ENCODE measurements around the gene CLIP4. TPM values are rescaled to one million over a fixed set of nuclear protein-coding genes. Genes with fewer than 3 reads are reported as not detected.

Gene CLIP4
- total RNA-seq, 1 experiment from 2014 or later = 0.39 TPM

DNA sequence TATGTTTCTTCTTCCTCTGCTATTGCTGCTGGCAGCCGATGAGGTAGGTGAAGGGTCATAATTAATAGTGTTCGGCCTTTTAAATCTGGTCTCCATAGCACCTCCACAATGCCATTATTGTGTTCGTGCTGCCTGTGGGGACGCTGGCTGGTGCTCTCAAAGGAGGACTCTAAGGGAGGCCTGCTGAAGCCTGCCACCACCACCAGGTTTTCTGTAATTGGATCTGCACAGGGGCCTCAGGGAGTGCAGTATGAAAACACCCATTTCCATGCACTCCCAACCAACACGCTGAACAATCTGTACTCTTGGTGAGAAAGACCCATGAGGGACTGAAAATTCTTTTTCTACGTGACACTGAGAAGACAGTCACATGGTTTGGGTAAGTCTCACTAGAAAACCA, 17.6 kb upstream of the CLIP4 start:
- Mint-ChIP-seq H3K36me3 (peaks cover 10% of the 10 kb centered on the region), H3K27ac (no peak overlapping the region)

More for the DNA sequence above, 17.6 kb upstream of the CLIP4 start:
- Mint-ChIP-seq H3K4me3 (no peak overlapping the region), H3K9me3 (peaks cover 16% of the 10 kb centered on the region), H3K4me1 (no peaks in the 10 kb centered on the region), H3K27me3 (ENCODE audit: low read depth) (0 out of 2 replicates have a peak, but pooled peaks cover 3% of the 10 kb centered on the region)
- no peak for DNase-seq (ENCODE audit: low spot score)
- no peak for TF ChIP-seq TEAD4 (CRISPR knock-in tag; IDR thresholded peaks at IDR 0.05)
- TF ChIP-seq ZBTB21 (CRISPR knock-in tag; IDR thresholded peaks at IDR 0.05; ENCODE audit: borderline replicate concordance) = no peak
- TF ChIP-seq CREB1 (CRISPR knock-in tag; IDR thresholded peaks at IDR 0.05) = no peak
- no peak for TF ChIP-seq CREM (CRISPR knock-in tag; IDR thresholded peaks at IDR 0.05)
- TF ChIP-seq, protein P1, sequence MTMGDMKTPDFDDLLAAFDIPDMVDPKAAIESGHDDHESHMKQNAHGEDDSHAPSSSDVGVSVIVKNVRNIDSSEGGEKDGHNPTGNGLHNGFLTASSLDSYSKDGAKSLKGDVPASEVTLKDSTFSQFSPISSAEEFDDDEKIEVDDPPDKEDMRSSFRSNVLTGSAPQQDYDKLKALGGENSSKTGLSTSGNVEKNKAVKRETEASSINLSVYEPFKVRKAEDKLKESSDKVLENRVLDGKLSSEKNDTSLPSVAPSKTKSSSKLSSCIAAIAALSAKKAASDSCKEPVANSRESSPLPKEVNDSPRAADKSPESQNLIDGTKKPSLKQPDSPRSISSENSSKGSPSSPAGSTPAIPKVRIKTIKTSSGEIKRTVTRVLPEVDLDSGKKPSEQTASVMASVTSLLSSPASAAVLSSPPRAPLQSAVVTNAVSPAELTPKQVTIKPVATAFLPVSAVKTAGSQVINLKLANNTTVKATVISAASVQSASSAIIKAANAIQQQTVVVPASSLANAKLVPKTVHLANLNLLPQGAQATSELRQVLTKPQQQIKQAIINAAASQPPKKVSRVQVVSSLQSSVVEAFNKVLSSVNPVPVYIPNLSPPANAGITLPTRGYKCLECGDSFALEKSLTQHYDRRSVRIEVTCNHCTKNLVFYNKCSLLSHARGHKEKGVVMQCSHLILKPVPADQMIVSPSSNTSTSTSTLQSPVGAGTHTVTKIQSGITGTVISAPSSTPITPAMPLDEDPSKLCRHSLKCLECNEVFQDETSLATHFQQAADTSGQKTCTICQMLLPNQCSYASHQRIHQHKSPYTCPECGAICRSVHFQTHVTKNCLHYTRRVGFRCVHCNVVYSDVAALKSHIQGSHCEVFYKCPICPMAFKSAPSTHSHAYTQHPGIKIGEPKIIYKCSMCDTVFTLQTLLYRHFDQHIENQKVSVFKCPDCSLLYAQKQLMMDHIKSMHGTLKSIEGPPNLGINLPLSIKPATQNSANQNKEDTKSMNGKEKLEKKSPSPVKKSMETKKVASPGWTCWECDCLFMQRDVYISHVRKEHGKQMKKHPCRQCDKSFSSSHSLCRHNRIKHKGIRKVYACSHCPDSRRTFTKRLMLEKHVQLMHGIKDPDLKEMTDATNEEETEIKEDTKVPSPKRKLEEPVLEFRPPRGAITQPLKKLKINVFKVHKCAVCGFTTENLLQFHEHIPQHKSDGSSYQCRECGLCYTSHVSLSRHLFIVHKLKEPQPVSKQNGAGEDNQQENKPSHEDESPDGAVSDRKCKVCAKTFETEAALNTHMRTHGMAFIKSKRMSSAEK (CRISPR knock-in tag; IDR thresholded peaks at IDR 0.05; ENCODE audit: borderline replicate concordance) = no peak
- no peak for TF ChIP-seq FOXP1 (CRISPR knock-in tag; IDR thresholded peaks at IDR 0.05; ENCODE audit: borderline replicate concordance)
- TF ChIP-seq, protein P2, sequence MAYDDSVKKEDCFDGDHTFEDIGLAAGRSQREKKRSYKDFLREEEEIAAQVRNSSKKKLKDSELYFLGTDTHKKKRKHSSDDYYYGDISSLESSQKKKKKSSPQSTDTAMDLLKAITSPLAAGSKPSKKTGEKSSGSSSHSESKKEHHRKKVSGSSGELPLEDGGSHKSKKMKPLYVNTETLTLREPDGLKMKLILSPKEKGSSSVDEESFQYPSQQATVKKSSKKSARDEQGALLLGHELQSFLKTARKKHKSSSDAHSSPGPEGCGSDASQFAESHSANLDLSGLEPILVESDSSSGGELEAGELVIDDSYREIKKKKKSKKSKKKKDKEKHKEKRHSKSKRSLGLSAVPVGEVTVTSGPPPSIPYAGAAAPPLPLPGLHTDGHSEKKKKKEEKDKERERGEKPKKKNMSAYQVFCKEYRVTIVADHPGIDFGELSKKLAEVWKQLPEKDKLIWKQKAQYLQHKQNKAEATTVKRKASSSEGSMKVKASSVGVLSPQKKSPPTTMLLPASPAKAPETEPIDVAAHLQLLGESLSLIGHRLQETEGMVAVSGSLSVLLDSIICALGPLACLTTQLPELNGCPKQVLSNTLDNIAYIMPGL (CRISPR knock-in tag; IDR thresholded peaks at IDR 0.05) = no peak
- TF ChIP-seq JUN (CRISPR knock-in tag; IDR thresholded peaks at IDR 0.05) = no peak
- TF ChIP-seq, protein P3, sequence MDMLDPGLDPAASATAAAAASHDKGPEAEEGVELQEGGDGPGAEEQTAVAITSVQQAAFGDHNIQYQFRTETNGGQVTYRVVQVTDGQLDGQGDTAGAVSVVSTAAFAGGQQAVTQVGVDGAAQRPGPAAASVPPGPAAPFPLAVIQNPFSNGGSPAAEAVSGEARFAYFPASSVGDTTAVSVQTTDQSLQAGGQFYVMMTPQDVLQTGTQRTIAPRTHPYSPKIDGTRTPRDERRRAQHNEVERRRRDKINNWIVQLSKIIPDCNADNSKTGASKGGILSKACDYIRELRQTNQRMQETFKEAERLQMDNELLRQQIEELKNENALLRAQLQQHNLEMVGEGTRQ (CRISPR knock-in tag; IDR thresholded peaks at IDR 0.05) = no peak
- TF ChIP-seq, protein P4, sequence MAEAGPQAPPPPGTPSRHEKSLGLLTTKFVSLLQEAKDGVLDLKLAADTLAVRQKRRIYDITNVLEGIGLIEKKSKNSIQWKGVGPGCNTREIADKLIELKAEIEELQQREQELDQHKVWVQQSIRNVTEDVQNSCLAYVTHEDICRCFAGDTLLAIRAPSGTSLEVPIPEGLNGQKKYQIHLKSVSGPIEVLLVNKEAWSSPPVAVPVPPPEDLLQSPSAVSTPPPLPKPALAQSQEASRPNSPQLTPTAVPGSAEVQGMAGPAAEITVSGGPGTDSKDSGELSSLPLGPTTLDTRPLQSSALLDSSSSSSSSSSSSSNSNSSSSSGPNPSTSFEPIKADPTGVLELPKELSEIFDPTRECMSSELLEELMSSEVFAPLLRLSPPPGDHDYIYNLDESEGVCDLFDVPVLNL (CRISPR knock-in tag; IDR thresholded peaks at IDR 0.05; ENCODE audit: borderline replicate concordance, low read depth) = no peak
- TF ChIP-seq, protein P5, sequence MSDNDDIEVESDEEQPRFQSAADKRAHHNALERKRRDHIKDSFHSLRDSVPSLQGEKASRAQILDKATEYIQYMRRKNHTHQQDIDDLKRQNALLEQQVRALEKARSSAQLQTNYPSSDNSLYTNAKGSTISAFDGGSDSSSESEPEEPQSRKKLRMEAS (CRISPR knock-in tag; IDR thresholded peaks at IDR 0.05) = no peak
- no peak for TF ChIP-seq NR1H2 (CRISPR knock-in tag; IDR thresholded peaks at IDR 0.05)
- TF ChIP-seq, protein P6, sequence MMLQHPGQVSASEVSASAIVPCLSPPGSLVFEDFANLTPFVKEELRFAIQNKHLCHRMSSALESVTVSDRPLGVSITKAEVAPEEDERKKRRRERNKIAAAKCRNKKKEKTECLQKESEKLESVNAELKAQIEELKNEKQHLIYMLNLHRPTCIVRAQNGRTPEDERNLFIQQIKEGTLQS (CRISPR knock-in tag; conservative IDR thresholded peaks at IDR 0.05) = no peak
- TF ChIP-seq ESRRA (CRISPR knock-in tag; IDR thresholded peaks at IDR 0.05; ENCODE audit: borderline replicate concordance) = no peak
- TF ChIP-seq, protein P7, sequence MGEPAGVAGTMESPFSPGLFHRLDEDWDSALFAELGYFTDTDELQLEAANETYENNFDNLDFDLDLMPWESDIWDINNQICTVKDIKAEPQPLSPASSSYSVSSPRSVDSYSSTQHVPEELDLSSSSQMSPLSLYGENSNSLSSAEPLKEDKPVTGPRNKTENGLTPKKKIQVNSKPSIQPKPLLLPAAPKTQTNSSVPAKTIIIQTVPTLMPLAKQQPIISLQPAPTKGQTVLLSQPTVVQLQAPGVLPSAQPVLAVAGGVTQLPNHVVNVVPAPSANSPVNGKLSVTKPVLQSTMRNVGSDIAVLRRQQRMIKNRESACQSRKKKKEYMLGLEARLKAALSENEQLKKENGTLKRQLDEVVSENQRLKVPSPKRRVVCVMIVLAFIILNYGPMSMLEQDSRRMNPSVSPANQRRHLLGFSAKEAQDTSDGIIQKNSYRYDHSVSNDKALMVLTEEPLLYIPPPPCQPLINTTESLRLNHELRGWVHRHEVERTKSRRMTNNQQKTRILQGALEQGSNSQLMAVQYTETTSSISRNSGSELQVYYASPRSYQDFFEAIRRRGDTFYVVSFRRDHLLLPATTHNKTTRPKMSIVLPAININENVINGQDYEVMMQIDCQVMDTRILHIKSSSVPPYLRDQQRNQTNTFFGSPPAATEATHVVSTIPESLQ (CRISPR knock-in tag; IDR thresholded peaks at IDR 0.05) = no peak
- no peak for TF ChIP-seq SMAD4 (CRISPR knock-in tag; IDR thresholded peaks at IDR 0.05)
- TF ChIP-seq, protein P8, sequence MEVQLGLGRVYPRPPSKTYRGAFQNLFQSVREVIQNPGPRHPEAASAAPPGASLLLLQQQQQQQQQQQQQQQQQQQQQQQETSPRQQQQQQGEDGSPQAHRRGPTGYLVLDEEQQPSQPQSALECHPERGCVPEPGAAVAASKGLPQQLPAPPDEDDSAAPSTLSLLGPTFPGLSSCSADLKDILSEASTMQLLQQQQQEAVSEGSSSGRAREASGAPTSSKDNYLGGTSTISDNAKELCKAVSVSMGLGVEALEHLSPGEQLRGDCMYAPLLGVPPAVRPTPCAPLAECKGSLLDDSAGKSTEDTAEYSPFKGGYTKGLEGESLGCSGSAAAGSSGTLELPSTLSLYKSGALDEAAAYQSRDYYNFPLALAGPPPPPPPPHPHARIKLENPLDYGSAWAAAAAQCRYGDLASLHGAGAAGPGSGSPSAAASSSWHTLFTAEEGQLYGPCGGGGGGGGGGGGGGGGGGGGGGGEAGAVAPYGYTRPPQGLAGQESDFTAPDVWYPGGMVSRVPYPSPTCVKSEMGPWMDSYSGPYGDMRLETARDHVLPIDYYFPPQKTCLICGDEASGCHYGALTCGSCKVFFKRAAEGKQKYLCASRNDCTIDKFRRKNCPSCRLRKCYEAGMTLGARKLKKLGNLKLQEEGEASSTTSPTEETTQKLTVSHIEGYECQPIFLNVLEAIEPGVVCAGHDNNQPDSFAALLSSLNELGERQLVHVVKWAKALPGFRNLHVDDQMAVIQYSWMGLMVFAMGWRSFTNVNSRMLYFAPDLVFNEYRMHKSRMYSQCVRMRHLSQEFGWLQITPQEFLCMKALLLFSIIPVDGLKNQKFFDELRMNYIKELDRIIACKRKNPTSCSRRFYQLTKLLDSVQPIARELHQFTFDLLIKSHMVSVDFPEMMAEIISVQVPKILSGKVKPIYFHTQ (CRISPR knock-in tag; IDR thresholded peaks at IDR 0.05) = no peak
- TF ChIP-seq, protein P9, sequence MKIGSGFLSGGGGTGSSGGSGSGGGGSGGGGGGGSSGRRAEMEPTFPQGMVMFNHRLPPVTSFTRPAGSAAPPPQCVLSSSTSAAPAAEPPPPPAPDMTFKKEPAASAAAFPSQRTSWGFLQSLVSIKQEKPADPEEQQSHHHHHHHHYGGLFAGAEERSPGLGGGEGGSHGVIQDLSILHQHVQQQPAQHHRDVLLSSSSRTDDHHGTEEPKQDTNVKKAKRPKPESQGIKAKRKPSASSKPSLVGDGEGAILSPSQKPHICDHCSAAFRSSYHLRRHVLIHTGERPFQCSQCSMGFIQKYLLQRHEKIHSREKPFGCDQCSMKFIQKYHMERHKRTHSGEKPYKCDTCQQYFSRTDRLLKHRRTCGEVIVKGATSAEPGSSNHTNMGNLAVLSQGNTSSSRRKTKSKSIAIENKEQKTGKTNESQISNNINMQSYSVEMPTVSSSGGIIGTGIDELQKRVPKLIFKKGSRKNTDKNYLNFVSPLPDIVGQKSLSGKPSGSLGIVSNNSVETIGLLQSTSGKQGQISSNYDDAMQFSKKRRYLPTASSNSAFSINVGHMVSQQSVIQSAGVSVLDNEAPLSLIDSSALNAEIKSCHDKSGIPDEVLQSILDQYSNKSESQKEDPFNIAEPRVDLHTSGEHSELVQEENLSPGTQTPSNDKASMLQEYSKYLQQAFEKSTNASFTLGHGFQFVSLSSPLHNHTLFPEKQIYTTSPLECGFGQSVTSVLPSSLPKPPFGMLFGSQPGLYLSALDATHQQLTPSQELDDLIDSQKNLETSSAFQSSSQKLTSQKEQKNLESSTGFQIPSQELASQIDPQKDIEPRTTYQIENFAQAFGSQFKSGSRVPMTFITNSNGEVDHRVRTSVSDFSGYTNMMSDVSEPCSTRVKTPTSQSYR (CRISPR knock-in tag; IDR thresholded peaks at IDR 0.05) = no peak
- POLR2A ChIA-PET = no interaction called here
- CTCF ChIA-PET = no interaction called here
- no peak for ATAC-seq
